Stimulated activated CD4-positive, alpha-beta T cell treated with anti-CD3 and anti-CD28 coated beads, Interleukin-1b, Interleukin-23, amount 100 ng/mL, for 24 hours (primary cell): ENCODE results near the gene INSIG1.

Source experiments
- DNase-seq, 4 experiments: peaks; one replicate each; pipeline ENCODE4 v3.0.0-alpha.2; 2020; ENCODE audit warnings: low read depth in 4 of 4, low spot score in 1 of 4

The INSIG1 gene

DNA sequence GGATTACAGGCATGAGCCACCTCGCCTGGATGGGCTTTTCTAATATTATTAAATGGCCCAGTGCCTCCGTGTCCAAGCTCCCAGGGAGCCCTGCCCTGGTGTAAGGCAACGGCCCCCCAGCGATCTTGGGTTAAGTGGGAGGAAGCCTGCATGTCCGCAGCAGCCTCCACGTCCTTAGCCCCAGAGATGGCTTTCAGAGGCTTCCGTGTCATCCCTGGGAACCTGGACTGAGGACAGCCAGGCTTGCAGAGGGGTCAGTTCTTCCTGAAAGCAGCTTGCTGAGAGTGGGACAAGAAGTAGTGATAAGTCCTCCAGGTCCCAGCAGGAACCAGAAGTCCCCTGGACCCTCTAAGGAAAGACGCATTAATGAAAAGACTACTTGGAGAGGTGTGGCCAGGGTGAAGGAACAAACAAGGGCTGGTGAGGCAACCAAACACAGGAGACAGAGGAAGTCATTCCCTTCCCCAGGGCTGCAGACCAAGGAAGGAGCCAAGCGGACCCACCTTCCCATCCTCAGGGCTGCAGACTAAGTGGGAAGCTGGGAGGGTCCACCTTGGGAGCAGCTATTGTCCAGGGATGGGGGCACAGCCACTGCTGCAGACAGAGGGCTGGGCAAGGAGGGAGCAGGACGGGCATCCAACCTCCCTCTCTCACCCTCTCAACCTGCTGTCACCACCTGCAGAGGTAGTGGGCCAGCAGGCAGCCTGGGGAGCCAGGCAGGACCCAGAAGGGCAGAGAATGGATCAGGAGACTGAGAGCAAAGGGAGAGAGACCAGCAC, 13.0 kb upstream of the INSIG1 start:
- no peak for DNase-seq

DNA sequence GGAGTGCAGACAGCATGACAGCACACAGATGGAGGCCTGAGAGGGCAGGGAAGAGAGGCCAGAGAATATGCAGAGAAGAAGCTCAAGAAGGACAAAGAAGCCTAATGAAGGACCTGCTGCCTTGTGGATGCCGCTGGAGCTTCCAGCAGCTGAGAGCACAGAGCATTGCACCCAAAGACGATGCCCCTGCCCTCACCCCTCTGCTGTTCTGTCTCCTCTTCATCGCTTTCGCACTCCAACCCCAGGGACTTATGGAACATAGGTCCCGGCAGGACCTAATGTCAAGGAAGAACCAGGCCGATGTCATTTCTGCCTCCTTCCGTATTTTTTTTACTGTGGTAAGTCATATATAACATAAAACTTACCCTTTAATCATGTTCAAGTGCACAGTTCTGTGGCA, 12.3 kb upstream of the INSIG1 start:
- no peak for DNase-seq

DNA sequence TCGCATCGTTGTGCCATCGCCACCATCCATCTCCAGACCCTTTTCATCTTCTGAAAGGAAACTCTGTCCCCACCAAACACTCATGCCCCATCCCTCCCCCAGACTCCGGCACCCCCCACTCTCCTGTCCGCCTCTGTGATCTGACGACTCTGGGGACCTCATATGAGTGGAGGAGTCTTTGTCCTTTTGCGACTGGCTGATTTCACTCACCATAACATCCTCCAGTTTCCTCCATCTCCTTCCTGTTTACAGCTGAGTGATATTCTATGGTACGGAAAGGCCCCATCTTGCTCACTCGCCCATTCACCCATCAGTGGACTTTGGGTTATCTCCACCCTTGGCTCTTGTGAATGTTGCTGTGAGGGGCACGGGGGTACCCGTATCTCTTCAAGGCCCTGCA, 11.8 kb upstream of the INSIG1 start:
- DNase-seq, result no peak

GRCh38 chr7:155286686-155287085, 11.0 kb upstream of the INSIG1 start:
- DNase-seq, result no peak

DNA sequence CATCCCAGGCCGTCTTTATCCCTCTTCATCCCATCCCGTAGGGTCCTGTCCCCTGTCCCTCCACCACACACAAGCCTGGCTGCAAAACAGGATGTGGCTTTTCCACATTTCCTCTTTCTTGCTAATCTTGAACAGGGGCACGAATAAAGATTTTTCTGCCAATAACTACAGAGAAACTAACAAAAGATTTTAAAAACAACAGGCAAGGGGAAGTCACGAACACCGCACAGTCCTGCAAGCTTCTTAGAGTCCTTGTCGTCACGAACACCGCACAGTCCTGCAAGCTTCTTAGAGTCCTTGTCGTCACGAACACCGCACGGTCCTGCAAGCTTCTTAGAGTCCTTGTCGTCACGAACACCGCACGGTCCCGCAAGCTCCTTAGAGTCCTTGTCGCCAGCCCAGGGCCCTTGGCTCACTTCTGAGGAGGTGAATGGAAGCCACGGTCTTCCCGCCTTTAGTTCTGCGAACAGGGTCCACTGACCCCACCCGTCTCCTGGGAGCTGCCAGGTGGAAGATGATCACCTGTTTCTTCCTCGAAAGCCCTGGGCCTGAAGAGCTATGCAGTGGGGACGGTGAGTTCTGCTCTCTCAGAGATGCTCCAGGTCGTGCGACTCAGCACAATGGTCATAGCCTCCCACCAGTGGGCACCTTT, 10.3 kb upstream of the INSIG1 start:
- DNase-seq, result no peak

- no peak for DNase-seq
These were observed 9.6 kb upstream of the INSIG1 start for GRCh38 chr7:155288055-155288454.

GRCh38 chr7:155289107-155289506, 8.6 kb upstream of the INSIG1 start:
- DNase-seq, result no peak

DNA sequence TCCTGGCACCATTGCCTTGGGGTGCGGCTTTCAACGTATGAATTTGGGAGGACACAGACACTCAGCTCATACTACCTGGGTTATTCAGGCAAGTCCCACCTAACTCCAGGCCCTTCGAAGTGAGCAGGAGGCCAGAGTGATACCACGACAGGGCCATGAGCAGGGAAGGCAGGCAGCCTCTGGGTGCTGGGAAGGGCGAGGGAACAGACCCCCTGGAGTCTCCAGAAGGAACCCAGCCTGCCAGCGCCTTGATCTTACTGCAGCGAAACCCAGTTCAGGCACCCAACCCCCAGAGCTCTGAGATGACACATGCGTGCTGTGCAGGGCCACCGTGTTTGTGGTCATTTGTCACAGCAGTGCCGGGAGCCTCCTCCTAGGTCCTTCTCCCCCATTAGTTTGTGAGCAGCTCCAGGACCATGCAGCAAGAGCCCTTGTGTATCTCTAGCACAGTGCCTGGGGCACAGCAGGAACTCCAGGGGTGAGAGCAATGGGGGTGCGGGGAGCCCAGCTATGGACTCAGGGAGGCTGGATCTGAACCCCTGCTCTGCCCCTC, 7.7 kb upstream of the INSIG1 start:
- DNase-seq, result no peak

DNA sequence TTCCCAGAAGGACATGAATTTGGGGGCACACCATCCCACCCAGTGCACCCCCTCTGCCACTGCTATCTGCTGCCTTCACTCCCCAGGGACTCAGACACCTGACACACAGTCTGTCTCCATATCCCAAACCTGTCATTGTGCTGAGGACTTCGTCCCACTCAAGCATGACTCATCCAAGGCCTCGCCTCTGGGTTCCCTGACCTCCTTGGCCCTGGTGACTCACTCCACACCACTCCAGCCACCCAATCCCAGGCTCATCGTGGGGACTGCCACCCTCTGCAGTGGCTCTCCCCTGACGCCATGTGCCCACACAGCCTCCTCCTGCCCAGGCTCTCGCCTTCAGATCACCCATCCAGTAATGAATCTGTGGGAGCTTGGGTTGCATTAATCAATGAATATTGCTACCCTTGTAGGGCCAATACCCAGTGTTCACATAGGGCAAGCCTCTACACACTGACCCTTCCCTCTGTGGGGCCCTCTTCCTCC, 6.6 kb upstream of the INSIG1 start:
- DNase-seq, result no peak

GRCh38 chr7:155291729-155292128, 5.9 kb upstream of the INSIG1 start:
- DNase-seq, result no peak

DNA sequence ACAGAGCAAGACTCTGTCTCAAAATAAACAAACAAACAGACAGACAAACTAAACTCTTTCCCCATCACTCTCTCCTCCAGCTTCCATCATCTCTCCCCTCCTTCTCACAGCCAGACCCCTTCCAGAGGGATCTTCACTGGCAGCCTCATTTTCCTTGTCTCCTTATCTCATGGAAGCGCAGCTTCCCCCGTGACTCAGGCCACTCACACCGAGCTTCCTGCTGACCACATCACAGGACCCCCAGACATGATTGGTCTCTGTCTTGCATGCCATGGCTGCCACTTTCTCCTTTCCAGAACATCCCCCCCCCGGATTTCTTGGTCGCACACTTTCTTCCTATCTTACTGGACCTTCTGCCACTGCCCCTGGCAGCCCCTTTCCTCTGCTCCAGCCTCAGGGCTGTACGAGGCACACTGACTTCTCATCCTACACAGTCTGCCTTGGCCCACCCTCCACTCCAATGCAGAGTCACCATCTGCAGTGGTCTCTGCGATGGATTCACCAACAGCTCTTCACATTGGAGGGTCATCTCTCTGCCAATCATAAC, 4.9 kb upstream of the INSIG1 start:
- no peak for DNase-seq

- no peak for DNase-seq
These were observed 3.8 kb upstream of the INSIG1 start for GRCh38 chr7:155293721-155294510.

- DNase-seq, result no peak
These were observed 3.2 kb upstream of the INSIG1 start for GRCh38 chr7:155294511-155294778.

DNA sequence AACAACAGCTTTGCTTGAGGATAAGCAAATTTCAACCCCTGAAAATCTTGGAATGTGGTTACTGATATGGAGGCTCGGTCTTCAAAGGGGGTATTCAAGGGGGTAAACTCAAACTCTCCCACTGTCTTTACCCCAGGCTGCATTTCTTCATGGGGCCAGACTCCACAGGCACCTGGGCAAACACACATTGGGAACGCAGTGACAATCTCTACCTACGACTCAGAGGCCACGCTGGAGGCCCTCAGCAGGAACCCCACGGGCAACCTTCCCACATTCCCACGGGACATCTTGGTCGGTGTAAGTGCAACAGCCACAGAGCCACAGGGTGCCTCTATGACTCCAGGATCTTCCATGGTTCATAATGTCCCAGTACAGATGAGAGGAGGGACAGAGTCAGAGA, 2.2 kb upstream of the INSIG1 start:
- DNase-seq, result no peak

DNA sequence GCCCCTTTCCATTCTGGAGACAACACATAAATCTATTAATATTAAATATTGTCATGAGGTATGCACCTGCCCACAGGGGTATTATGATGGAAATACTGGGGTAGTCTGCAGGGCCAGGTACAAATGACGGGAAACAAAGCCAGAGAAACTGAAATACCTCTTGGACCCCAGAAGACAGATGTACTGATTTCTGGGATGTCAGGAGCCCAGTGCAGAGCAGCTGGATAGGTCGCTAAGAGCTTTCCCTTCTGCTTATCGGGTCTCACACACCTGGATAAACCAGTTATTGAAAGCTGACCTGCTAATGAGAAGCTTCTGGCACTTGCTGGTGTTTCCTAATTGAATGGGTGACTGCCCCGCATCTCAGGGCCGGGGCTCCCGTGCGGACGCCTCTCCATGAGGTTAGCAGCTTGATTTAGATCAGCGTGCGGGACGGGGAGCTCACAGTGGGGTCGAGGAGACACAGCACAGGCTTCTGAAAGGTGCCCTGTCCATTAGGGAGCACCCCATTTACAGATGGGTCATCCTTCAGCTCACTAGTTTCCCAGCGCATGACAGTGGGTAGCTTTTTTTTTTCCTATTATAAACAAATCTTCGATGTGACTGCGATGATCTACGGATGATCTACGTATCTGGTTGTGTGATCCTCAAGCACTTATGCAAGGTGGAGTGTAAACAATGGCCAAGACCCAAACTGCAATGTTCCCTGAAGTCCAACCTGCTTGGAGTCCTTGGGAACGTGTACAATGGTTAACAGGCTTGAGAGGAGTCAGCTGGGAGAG, 1.5 kb upstream of the INSIG1 start:
- DNase-seq, result no peak

GRCh38 chr7:155296788-155297516, 726 bp upstream of the INSIG1 start:
- DNase-seq, result peak; percentile 35 to 71 (median 60)

DNA sequence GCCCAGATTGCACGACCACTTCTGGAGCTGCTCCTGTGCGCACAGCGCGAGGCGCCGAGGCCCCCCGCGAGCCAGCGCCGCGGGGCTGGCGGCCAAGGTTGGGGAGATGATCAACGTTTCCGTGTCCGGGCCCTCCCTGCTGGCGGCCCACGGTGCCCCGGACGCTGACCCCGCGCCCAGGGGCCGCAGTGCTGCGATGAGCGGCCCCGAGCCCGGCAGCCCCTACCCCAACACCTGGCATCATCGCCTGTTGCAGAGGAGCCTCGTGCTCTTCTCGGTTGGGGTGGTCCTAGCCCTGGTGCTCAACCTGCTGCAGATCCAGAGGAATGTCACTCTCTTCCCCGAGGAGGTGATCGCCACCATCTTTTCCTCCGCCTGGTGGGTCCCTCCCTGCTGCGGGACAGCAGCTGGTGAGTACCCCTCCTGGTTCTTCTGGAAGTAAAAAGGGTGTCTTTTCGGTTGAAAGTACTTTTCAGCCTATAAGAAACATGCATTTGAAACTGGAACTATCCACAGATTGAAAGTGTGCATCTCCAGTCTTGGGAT, 683 bp downstream of the INSIG1 start:
- no peak for DNase-seq

DNA sequence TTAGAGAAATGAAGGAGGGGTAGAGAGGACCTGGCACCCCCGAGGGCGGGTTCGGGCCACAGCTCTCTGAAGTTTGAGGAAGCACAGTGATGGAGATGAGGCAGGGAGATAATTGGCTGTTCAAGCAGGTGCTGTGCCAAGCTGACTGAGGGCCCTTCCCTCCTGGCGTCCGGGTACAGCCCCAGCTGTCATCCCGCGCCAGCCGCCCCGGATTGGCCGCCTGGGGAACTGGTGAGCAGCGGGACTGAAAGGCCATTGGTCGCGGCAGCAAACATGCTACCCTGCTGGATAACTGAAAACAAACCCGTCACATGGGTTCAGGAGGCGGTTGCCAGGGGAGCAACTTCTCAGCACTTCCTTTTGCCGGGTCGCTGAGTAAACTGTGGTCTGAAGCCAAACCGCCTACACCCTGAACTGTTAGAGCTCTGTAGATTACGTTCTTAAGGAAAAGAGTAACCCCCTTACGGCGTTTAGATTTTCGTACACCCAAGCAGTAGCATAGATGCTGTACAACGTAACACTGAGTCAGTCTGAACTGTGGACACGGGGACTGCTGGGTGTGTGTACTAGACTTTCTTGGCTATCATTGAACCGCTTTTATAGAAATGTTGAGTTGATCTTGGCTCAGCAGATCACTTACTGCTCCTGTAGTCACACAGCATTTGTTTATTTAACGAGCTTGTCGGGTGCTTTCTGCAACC, 1.3 kb downstream of the INSIG1 start:
- peak; percentile 76 to 92 (median 86) for DNase-seq

DNA sequence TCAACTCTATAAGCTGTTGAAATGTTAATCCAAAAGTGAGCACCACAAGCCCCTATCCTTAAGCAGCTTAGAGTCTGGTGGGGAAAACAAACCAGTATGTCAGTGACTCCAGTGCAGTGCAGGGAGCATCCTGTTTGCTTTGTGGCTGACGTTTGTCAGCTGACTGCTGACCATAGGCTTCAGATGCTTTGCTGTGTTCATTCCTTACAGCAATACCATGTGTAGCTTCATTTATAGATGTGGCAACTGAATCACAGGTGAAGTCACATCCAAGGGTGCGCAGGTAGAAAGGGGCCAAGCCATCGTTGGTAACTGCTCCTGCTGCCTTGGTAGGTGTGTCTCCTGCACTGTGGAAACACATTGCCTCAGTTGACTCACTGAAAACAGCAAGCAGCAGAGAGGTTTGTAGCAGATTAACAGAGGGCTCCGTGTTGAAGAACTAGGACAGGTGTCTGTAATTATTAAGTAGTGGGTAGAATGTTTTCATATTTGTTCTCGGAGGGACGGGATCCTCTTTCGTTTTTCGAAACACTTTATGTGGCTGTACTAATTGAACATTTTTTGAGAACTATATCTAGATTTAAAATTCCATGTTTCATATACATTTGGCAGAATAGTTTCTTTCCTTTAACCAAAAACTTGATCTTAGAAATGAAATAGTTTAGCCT, 2.0 kb downstream of the INSIG1 start:
- peak in 1 of 4 experiments; percentile 5 for DNase-seq
